NCI-H1092 treated with DMSO at 0.1 percent for 48 hours (cell line): ENCODE results near the gene RD3L.
A peak's percentile ranks its signal among the peaks of the same experiment; 100 is the strongest.

Experiments used
- DNase-seq: peaks from one replicate; lab custom pipeline; 2025; lab: John Stamatoyannopoulos, UW

The RD3L gene

DNA sequence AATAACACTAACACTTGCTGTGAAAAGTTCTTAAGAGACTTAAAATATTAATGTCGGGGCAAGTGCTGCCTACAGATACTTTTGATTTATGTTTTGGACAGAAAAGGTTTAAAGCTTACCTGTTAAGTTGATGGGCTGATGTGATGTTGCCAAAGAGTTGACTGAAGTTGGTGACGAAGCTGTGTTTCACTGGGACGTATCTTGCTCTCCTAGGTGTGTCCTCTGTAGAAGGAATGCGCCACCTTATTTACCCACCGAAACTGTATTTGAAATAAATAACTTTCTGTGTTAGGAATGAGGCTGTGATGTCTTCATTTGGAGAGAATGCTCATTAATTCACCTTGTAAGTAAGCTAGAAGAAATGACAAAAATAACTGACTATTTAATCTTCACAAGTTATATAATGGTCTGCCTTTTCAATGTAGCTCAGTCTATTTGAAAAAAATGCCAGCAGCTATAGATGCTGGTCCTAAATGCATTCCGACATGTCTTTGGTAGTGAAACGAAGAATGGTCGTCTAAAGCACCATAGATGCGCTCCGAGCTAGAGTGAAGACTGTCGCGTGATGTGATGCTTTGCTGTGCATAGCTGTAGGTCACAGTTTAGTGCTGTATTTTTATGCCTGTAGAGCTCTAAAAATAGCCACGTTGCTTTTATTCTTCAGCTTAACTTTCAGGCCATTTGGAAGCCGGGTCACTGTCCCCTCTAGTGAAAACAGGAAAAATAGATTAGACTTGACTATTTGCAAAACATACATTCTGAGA is at the start of gene RD3L:
TSS of gene RD3L (minus strand) at position 557 of the 764 bp plus-strand sequence. CDS start 834 bp downstream, outside the sequence.
- no peak for DNase-seq

DNA sequence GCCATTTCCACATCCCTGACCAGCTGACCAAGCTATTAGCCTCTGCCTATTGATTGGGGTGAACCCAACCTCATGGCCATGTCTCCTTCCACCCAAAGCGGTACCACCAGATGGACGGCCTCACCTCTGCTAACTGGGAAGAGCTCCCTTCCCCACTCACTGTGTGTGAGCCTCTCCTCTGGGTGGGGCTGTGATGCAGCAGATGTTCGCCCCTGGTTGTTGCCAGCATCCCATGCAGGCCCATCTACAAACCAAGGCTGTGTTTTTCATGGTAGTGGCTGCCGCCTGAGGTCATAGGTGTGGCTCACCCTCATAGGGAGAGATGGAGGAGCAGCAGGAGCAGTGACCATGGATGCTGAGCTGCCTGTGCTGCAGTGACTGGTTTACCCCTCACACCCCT is 47.6 kb upstream of the RD3L start:
- DNase-seq = no peak

DNA sequence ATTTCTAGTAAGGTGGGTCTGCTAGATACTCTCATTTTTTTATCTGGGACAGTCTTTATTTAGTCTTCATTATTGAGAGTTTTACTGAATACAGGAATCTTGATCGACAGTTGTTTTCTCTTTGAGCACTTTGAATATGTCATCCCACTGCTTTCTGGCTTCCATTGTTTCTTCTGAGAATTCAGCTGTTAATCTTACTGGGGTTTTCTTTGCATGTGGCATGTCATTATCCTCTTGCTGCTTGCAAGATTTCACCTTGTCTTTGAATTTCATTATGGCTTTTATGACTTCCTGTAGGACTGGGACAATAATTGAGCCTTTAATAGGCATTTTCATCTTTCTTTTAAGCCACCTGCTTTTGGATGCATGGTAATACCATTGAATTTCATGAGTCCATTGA is 46.7 kb upstream of the RD3L start:
- no peak for DNase-seq

DNA sequence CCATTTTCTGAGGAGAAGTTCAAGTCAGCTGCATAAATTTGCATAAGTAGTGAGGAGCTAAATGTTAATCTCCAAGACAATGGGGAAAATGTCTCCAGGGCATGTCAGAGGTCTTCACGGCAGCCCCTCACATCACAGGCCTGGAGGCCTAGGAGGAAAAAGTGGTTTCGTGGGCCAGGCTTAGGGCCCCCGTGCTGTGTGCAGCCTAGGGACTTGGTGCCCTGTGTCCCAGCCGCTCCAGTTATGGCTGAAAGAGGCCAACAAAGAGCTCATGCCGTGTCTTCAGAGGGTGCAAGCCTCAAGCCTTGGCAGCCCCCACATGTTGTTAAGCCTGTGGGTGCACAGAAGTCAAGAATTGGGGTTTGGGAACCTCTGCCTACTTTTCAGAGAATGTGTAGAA is 41.9 kb upstream of the RD3L start:
- DNase-seq = no peak

DNA sequence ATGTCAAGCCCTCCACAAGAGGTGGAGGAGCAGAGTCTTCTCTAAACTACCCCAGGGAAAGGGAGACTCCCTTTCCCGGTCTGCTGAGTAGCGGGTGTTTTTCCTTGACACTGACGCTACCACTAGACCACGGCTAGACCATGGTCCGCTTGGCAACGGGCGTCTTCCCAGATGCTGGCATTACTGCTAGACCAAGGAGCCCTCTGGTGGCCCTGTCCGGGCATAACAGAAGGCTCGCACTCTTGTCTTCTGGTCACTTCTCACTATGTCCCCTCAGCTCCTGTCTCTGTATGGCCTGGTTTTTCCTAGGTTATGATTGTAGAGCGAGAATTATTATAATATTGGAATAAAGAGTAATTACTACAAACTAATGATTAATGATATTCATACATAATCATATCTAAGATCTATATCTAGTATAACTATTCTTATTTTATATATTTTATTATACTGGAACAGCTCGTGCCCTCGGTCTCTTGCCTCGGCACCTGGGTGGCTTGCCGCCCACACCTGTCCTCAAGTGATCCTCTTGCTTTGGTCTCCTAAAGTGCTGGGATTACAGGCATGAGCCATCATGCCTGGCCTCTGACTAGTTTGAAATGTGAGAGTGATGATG is 38.4 kb upstream of the RD3L start:
- peak; percentile 34 for DNase-seq

DNA sequence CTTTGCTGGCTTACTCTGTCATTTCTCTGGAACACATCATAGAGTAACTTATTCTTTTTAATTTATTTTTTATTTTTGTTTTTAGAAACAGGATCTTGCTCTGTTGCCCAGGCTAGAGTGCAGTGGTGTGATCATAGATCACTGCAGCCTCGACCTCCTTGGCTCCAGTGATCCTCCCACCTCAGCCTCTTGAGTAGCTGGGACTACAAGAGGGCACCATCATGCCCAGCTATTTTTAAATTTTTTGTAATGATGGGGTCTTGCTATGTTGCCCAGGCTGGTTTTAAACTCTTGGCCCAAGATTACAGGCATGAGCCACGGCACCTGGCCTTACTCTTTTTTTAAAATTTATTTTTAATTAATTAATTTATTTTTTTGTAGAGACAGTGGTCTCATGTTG is 32.2 kb upstream of the RD3L start:
- DNase-seq = no peak

DNA sequence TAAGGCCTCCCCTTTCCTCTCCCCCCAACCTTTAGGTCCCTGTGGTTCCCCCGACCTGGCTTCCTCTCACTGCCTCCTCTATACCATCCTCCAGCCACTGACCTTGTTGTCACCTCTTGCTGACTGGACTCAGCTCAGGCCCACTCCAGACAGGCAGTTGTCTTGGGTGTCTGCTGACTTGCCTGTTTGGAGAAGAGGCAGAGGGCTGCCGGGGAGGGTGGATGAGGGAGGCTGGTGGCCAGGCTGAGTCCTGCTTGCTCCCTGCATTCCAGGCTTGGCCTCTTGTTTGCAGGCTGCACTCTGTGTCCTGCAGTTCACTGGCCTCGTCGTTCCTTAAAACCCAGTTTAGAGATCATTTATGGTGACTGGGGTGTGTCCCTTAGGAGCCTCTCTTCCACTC is 31.0 kb upstream of the RD3L start:
- no peak for DNase-seq

DNA sequence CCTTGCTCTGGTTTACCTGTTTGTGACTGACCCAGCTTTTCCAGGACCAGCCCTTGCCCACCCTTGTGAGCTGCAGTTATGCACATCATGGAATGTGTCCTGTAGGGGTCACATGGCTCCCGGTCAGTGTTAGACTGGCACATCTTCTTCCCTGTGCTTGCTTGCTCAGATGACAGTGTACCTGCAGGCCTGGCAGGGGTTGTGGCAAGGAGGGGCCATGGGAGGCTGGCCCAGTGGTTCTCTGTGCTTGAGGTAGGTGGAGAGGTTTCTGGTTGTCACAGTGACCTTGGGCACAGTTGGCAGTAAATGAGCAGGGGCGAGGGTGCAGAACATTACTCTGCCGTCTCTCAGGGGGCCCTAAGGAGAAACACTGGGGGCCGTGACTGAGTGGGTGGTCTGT is 27.6 kb upstream of the RD3L start:
- no peak for DNase-seq

DNA sequence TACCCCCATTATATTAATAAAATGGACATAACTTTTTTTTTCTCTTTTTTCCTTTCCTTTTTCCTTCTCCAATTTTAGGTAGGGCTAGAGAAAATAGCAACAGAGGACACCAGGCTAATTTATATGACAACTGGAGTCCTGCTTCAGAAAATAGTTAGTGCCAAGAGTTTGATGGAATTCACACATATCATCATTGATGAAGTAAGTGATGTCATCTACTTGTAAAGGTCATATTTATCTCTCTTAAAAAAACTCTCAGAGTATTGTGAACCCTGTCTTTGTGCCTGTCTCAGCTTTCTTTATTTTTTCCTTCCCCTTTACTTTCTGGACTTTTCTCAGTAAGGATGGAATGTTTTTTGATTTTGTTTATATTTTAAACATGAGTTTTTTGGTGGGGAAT is 24.3 kb upstream of the RD3L start:
- DNase-seq = no peak

DNA sequence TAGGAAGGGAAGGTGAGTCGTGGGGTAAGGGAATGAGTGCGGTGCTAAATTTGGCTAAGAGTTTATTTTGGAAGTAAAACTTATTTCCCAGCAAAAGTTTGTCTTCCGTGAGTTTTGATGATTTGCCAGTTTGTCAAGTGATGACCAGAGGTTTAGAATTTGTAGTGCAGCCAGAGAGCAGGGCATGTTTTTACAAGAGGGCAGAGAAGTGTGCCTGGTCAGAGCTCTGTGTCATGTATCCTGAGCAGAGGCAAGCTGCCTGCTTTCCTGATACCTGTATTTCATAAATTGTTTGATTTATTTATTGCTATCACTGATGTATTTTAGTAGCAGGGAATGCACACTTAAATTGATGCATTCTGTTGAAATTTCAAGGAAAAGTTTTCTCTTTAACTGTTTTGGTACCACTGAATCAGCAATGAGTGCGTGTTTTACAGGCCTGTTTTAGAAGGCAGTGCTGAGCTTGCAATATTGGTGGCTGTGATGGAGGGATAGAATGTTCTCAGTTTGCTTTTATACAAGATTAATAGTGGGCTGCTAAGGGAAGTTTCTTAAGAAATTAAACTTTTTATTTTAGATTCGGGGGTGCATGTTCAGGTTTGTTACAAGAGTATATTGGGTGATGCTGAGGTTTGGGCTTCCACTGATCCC is 19.7 kb upstream of the RD3L start:
- no peak for DNase-seq

DNA sequence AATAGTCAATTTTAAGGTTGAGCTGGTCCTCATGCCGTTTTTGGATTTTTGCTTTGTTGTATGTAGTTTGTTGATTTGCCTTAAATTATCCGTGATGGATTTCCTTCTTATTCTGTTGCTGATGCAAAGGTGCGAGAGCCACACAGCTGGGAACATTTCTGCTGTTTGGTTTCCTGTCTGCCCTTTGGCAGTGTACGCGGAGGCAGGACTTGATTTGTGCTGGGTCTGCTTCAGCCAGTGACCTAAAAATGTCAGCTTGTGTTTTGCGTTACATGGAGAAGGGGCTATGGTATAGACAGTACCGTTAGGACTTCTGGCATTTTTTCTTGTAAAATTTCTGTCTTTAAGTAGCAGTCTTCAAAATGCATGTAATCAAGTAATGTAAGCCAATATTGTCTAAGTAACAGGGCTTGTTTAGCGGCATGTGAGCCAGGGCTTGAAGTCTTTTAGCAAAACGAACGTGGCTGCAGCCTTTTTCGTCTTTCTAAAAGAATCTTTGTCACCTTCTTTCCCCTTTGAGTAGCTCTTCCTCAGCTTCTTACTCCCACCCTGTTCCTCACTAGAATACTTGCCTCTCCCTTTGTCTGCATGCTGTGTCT is 18.2 kb upstream of the RD3L start:
- no peak for DNase-seq

DNA sequence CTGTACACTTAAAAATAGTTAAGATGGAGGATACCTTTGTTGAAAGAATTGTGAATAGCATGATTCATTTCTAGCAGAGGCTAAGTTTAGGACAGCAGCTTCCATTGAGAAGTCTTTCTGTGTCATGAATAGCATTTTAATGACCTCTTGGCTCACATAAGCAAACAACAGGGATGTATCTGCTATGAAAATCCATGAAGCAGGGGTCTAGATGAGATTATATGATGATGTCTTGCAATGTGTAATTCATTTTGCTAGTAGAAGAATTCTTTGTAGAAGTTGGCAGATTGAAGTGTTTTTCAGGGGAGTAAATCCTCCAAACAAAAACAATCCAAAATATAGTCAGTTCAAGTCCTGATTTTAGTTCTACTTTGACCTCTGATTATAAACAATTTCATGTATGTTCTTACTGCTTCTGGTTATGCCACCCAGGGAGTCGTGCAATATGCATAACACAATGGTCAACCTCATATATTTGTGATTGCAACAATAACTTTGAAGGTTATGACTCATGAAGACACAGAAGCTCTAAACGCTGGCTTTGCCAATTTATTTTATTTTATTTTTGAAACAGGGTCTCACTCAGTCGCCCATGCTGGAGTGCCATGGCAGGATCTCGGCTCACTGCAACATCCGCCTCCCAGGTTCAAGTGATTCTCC is 6.9 kb upstream of the RD3L start:
- no peak for DNase-seq

DNA sequence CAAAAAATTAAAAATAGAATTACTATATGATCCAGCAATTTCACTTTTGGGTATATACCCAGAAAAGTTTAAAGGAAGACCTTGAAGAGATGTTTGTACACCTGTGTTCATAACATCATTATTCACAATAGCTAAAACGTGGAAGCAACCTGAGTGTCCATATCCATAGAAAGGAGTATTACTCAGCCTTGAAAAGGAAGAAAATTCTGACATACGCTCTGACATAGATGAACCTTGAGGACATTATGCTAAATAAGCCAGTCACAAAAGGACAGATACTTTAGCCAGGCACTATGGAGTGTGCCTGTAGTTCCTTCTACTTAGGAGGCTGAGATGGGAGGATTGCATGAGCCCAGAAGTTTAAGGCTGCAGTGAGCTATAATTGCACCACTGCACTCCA is 6.1 kb upstream of the RD3L start:
- DNase-seq = no peak

DNA sequence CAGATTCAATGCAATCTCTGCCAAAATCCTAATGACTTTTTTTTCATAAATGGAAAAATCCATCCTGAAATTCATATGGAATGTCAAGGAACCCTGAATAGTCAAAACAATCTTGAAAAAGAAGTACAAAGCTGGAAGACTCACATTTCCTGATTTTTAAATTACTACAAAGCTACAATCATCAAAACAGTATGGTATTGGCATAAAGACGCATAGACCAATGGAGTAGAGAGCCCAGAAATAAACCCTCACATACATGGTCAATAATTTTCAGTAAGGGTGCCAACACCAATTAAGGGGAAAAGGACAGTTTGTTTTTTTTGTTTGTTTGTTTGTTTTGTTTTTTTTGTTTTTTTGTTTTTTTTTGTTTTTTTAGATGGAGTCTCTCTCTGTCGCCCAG is 4.6 kb upstream of the RD3L start:
- DNase-seq = no peak

DNA sequence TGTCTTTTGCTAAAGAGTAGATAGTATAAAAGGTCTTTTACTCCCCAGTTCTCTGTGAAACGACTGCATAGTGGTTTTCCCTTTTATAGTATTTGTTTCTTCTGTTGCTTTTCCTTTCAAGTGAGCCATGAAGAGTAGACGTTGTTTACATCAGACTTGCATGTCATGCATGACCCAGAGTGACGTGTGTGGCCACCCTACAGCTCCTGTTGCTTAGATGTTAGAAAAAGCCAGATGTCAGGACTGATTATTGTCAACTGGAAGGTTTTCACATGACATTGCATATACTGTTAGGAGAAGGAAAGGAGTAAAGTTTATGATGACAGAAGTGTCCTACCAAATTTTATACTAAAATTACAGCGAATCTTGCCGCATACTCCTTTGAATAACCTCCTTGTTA is 1.3 kb upstream of the RD3L start:
- no peak for DNase-seq

DNA sequence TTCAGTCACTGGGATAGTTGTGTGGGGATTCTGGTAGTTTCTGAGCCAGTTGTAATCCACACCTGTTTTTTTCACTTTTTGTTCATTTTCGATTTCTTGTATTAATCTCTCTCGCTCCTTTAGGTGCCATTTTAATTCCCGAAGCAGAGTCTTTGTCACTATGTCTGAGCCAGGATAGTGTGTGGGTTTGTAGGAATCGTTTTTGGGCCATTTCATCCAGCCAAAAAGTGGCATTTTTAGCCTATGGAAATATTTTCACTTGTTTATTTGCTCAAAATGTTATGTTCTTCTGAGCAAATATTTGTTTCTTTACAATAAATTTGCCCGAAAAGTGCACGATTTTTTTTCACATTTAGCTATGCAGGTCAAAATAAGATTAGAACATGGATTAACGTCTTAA is 867 bp downstream of the RD3L start:
- no peak for DNase-seq

DNA sequence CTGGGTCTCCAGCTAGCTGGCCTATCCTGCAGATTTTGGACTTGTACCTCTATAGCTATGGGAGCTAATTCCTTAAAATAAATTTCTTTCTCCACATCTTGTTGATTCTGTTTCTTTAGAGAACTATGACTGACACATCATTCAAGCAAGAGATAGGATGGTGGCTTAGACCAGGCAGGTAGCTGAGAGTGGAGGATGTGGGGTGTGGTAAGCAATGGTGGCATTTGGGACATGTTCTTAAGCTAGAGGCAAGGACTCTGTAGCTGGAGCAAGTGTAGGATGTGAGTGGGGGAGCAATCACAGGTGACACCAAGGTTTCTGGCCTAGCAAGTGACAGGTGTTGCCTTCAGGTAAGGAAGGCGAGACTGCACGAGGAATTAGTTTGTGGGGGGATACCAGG is 7.2 kb downstream of the RD3L start:
- no peak for DNase-seq

DNA sequence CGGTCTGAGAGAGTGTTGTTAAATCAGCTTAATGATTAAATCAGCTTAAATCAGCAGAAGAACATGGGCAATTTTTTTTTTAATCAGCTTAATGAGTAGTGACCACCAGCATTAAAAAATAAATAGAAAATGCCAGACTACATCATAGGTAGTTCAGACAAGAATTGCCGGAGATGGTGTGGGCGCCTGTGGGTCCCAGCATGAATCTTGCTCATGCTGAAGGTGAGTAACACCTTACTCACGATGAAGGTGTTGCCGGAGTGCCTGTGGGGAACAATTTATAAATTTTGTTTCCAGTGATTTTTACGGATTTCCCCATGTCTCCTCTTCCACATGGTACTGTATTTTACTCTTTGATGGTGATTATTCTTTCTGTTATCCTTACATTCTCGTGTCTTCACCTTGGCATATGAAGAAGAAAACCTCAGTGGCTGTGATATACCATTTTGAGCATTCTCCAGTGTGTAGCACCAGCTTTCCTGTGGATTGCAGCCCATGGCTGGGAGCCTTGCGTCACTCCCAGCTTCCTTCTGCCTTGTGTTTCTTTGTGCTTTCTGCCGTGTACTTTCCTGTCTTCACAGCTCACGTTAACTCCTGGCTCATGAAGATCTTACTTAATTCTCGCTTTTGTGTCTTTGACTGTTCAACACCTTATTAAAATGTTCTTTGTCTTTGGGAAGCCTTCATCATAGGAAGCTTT is 9.4 kb downstream of the RD3L start:
- DNase-seq = no peak

DNA sequence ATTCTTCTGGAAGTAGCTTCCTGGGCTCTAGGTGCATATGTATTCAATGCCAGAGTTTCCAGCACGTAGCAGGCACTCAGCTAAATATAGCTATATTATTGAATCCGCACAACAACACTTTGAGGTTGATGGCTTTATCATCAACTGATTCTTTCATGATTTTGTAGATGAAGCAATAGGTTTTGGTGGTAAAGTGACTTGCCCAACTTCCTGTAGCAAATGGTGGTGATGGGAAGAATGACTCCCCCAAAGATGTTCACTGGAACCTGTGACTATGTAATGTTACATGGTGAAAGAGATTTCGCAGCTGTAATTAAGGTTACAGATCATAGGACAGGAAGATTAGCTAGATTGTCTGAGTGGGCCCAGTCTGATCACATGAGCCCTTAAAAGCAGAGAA is 10.9 kb downstream of the RD3L start:
- DNase-seq = no peak

DNA sequence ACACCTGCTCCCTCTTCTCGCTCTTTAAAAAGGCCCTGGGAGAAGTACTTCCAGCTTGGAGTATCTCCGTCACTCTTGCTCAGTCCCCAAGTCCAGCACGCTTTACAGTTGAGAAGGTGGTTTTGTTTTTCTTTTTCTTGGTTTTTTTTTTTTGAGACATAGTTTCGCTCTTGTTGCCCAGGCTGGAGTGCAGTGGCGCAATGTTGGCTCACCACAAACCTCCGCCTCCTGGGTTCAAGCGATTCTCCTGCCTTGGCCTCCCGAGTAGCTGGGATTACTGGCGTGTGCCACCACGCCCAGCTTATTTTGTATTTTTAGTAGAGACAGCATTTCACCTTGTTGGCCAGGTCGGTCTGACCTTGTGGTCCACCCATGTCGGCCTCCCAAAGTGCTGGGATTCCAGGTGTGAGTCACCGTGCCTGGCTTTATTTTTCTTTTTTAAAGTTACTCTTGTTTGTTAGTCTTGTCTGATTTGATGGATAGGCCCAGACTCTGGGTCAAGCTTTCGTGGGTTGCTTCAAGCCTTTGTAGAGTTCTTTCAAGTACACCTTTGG is 12.2 kb downstream of the RD3L start:
- no peak for DNase-seq

DNA sequence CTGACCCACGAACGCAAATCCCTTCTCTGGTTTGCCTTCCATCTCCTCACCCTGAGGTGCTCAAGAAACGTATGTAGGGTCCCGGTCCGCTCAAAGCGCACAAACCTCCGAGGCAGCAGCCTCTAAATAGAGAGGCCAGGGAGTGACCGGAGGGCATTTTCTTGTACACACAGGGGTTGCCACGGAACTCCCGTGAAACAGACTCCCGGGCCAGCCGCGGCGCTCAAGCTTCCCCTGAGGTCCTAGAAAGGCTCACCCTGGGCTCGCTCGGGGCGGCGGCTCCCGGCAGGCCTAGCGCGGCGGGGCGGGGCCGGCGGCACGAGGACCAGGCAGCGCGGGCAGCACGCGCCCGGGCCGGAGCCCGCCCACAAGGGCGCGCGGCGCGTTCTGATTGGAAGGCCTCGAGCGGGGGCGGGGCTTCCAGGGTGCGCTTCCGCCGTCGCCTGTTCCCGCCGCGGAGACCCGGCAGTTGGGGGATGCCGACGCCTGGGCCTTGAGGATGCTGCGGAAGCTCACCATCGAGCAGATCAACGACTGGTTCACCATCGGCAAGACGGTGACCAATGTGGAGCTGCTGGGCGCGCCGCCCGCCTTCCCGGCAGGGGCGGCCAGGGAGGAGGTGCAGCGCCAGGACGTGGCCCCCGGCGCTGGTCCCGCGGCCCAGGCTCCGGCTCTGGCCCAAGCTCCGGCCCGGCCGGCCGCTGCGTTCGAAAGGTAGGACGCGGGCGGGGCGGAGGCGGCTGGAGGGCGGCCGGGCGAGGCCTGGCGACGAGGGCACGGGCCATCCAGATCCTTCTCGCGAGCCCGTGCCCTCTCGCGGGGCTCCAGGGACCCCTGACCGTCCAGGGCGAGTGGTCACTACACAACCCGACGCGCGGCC is 14.1 kb downstream of the RD3L start, which contains the start of gene TDRD9:
TSS of gene TDRD9 (plus strand) at position 446 of the 880 bp plus-strand sequence. CDS start at position 500, 54 bp downstream.
- no peak for DNase-seq
